ENCODE measurements around the gene GALNT14. TPM values are rescaled to one million over a fixed set of nuclear protein-coding genes. Genes with fewer than 3 reads are reported as not detected.

GALNT14 gene
- total RNA-seq, 1 donor from 2014 or later, result 54.6 TPM

DNA sequence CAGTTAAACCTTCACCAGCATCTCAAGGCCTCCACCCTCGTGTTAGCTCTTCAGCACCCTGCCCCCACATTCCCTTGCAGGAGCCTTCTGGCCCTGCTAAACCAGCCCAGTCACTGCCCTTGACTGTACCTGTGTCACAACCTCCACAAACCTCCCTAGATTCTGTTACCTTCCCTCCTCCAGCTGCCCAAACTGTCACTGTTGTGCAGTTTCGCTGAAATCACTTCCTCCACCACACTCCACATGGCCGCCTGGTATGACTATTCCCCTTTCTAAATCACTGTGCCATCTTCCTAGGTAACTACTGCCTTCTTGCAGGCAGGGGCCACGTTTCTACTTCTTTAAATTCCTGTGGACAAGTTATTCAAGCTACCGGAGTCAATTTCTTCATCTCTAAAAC is 160.2 kb downstream of the GALNT14 start:
- no peak for DNase-seq (ENCODE audit: low read depth)
- Histone ChIP-seq H3K27me3 (ENCODE audit: control insufficient read depth, insufficient read depth, low read length) (no peaks in the 10 kb centered on the region), H3K4me3 (ENCODE audit: low read depth, low read length) (no peak overlapping the region), H3K36me3 (ENCODE audit: control insufficient read depth, insufficient read depth, low read length) (no peaks in the 10 kb centered on the region)
- TF ChIP-seq, protein P1, sequence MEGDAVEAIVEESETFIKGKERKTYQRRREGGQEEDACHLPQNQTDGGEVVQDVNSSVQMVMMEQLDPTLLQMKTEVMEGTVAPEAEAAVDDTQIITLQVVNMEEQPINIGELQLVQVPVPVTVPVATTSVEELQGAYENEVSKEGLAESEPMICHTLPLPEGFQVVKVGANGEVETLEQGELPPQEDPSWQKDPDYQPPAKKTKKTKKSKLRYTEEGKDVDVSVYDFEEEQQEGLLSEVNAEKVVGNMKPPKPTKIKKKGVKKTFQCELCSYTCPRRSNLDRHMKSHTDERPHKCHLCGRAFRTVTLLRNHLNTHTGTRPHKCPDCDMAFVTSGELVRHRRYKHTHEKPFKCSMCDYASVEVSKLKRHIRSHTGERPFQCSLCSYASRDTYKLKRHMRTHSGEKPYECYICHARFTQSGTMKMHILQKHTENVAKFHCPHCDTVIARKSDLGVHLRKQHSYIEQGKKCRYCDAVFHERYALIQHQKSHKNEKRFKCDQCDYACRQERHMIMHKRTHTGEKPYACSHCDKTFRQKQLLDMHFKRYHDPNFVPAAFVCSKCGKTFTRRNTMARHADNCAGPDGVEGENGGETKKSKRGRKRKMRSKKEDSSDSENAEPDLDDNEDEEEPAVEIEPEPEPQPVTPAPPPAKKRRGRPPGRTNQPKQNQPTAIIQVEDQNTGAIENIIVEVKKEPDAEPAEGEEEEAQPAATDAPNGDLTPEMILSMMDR (IDR thresholded peaks at IDR 0.05; ENCODE audit: insufficient read depth, low read length, poor library complexity, severe bottlenecking), result no peak

DNA sequence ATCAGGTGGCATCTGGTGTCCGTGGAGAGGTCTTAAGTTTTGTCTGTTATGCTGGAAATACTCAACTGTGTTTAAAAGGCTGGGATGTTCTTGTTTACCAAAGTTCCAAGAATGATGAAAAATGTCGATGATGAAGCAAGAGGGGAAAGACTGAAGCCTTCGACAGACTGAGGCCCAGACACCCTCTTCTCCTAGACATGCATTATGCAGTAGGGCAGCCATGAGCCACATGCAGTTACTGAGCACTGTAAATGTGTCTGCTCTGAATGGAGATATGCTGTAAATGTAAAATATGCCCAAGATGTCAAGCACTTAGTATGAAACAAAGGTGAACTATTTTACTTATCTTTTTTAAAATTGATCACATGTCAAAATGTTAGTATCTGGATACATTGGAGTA is 163.1 kb downstream of the GALNT14 start:
- DNase-seq (ENCODE audit: low read depth), result no peak
- TF ChIP-seq, protein P1 (IDR thresholded peaks at IDR 0.05; ENCODE audit: insufficient read depth, low read length, poor library complexity, severe bottlenecking), result no peak
- H3K27me3 ChIP-seq (ENCODE audit: control insufficient read depth, insufficient read depth, low read length), result no peaks in the 10 kb centered on the region
- H3K36me3 ChIP-seq (ENCODE audit: control insufficient read depth, insufficient read depth, low read length), result no peaks in the 10 kb centered on the region
- H3K4me3 ChIP-seq (ENCODE audit: low read depth, low read length), result no peak overlapping the region

DNA sequence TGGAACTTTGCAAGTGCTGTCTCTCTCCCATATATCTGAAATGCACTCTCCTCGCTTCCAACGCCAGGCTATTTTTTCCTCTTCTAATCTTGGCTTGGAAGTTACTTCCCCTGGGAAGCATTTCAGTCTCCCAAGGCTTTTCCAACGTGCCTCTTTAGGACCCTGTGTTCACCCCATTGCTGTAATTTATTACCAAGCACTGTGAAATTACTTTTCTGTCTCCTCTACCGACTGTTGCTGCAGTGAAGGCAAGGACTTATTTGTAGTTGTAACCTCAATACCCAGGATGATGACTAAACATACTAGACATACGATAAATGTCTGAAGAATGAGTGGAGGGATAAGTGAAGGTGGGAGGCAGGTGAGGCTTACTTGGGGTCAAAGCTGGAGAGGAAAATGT is 163.7 kb downstream of the GALNT14 start:
- TF ChIP-seq, protein P1 (IDR thresholded peaks at IDR 0.05; ENCODE audit: insufficient read depth, low read length, poor library complexity, severe bottlenecking), result no peak
- H3K4me3 ChIP-seq (ENCODE audit: low read depth, low read length), result no peak overlapping the region
- no peak for DNase-seq (ENCODE audit: low read depth)
- H3K36me3 ChIP-seq (ENCODE audit: control insufficient read depth, insufficient read depth, low read length), result no peaks in the 10 kb centered on the region
- H3K27me3 ChIP-seq (ENCODE audit: control insufficient read depth, insufficient read depth, low read length), result no peaks in the 10 kb centered on the region

DNA sequence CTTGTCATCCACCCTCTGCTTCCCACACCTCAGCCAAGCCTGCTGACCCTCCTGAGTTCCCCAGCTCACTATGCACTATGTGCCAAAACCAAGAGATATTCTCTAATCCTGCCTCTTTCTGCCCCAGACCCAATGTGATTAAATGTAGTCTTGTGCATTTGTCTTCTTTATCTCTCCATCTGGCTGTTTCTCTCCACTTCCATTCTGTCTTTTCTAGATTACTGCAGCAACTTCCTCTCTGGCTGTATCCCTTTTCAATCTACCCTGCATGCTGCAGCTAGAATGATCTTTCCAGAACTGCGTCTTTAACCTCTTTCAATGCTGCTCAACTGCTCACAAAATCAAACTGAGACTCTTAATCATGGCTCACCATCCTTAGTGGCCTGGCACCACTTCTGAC is 164.1 kb downstream of the GALNT14 start:
- TF ChIP-seq, protein P1 (IDR thresholded peaks at IDR 0.05; ENCODE audit: insufficient read depth, low read length, poor library complexity, severe bottlenecking), result no peak
- Histone ChIP-seq H3K27me3 (ENCODE audit: control insufficient read depth, insufficient read depth, low read length) (no peaks in the 10 kb centered on the region), H3K36me3 (ENCODE audit: control insufficient read depth, insufficient read depth, low read length) (no peaks in the 10 kb centered on the region), H3K4me3 (ENCODE audit: low read depth, low read length) (no peak overlapping the region)
- no peak for DNase-seq (ENCODE audit: low read depth)

DNA sequence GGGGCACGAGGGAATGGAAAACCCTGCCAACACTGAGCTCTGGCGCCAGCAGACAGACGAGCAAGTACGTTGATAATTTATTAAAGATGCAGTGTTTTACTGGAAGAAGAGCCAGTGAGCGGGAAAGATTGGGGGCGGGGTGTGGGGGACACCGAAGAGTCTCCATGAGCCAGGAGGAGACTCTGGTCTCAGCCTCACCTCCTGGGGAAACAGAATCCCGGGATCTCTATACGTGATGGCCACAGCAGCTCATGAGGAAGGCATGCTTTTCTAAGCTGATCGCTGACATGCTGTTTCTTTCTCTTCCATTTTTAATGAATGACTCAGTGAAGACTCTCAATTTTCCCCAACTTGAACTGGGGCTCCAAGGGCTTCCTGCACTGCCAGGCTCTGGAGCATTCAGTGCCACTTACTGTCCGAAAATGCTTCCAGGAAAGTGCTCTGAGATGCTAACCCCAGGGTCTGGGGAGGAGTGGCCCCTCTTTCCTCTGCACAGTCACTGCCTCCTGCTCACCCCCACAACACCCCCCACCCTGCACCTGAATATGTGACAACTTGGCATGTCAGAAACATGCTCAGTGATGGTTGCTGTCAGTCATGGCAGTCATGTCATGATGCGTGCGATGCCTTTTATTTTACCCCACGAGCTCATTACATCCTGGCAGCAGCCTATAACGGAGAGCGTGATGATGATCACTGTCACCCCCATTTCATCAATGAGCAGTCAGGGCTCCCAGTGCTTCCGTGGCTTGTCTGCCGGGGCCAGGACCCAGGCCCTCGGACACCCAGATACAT is 166.8 kb downstream of the GALNT14 start:
- Histone ChIP-seq H3K36me3 (ENCODE audit: control insufficient read depth, insufficient read depth, low read length) (no peaks in the 10 kb centered on the region), H3K4me3 (ENCODE audit: low read depth, low read length) (no peak overlapping the region), H3K27me3 (ENCODE audit: control insufficient read depth, insufficient read depth, low read length) (no peaks in the 10 kb centered on the region)
- TF ChIP-seq, protein P1 (IDR thresholded peaks at IDR 0.05; ENCODE audit: insufficient read depth, low read length, poor library complexity, severe bottlenecking), result no peak
- DNase-seq (ENCODE audit: low read depth), result no peak

Data from kidney epithelial cell (primary cell).